GM12864 (cell line): ENCODE measurements around the gene KLHL8.

ENCODE experiments used
- DNase-seq: peaks from one replicate; pipeline ENCODE4 v3.0.0-alpha.2; 2011; ENCODE audit warnings: low read depth
- H3K4me3 ChIP-seq: 2 replicates; pipeline ENCODE4 v1.5.1; 2011; ENCODE audit warnings: mild to moderate bottlenecking, low read depth, low read length, control low read depth
- TF ChIP-seq, protein P1 (sequence below): IDR thresholded peaks from 2 replicates; pipeline ENCODE4 v1.5.1; 2011; ENCODE audit warnings: low read depth, mild to moderate bottlenecking, moderate library complexity, low read length, control low read depth, inconsistent platforms; ENCODE audit errors: missing control alignments

The KLHL8 gene

DNA sequence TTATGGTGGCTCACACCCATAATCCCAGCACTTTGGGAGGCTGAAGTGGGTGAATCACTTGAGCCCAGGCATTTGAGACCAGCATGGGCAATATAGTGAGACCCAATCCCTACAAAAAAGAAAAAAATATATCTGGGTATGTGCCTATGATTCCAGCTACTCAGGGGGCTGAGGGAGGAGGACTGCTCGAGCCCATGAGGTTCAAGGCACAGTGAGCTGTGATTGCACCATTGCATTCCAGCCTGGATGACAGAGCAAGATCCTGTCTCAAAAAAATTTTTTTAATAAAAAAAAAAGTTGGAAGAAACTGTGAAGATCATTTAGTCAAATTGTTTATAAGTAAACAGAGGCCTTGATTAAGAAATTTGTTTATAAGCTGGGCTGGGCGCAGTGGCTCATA lies 39.7 kb downstream of the KLHL8 start:
- TF ChIP-seq, protein P1, sequence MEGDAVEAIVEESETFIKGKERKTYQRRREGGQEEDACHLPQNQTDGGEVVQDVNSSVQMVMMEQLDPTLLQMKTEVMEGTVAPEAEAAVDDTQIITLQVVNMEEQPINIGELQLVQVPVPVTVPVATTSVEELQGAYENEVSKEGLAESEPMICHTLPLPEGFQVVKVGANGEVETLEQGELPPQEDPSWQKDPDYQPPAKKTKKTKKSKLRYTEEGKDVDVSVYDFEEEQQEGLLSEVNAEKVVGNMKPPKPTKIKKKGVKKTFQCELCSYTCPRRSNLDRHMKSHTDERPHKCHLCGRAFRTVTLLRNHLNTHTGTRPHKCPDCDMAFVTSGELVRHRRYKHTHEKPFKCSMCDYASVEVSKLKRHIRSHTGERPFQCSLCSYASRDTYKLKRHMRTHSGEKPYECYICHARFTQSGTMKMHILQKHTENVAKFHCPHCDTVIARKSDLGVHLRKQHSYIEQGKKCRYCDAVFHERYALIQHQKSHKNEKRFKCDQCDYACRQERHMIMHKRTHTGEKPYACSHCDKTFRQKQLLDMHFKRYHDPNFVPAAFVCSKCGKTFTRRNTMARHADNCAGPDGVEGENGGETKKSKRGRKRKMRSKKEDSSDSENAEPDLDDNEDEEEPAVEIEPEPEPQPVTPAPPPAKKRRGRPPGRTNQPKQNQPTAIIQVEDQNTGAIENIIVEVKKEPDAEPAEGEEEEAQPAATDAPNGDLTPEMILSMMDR, result no peak
- no peak for DNase-seq

DNA sequence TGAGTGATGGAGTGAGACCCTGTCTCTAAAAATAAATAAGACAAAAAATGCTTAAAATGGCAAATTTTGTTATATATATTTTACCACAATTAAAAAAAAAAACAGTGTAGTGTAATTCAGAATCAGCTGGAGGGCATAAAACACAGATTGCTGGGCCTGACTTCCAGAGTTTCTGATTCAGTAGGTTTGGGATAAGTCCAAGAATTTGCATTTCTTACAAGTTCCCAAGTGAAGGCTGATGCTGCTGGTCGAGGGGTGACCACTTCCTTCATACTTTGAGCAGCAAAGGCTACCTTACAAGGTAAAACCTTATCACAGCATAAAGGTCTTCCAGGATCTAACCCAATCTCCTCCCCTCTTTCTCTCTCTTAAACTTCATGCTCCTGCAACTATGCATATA lies 40.7 kb downstream of the KLHL8 start:
- no peak overlapping the region for H3K4me3 ChIP-seq
- TF ChIP-seq, protein P1, result no peak
- no peak for DNase-seq

More for the DNA sequence above, 39.7 kb downstream of the KLHL8 start:
- H3K4me3 ChIP-seq, result no peak overlapping the region

DNA sequence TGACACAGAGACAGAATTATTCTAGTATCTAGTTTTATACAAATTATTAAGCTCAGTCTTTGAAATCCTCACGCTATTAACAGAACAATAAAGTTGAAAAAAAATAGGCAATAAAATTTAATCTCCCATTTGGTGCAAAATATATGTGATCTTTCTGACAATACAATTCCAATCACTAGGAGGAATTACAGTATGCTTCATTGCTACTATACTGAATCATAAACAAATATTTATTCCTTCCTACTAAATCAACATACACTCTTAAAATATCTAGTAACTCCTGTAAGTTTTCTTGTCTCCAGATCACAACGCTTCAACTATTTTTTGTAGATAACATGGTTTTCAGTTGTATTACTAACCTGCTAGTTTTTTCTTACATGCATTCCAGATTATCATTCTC lies 45.7 kb downstream of the KLHL8 start:
- TF ChIP-seq, protein P1, result no peak
- no peak for DNase-seq
- no peak overlapping the region for H3K4me3 ChIP-seq

DNA sequence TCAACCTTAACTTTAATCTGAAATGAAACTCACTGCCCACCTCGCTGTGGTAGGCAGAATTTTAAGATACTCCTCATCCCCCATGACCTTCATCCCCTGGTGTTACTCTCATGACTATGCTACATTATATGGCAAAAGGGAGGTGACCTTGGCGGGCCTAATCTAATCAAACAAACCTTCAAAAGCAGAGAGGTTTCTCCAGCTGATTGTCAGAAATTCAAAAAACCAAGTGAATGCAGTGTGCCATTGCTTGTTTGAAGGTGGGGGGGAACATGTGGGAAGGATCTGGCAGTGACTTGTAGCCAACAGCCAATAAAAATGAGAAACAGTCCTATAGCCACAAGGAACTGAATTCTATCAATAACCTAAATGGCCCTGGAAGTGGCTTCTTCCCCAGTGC lies 48.5 kb downstream of the KLHL8 start:
- TF ChIP-seq, protein P1, result no peak
- no peak overlapping the region for H3K4me3 ChIP-seq
- DNase-seq, result no peak

DNA sequence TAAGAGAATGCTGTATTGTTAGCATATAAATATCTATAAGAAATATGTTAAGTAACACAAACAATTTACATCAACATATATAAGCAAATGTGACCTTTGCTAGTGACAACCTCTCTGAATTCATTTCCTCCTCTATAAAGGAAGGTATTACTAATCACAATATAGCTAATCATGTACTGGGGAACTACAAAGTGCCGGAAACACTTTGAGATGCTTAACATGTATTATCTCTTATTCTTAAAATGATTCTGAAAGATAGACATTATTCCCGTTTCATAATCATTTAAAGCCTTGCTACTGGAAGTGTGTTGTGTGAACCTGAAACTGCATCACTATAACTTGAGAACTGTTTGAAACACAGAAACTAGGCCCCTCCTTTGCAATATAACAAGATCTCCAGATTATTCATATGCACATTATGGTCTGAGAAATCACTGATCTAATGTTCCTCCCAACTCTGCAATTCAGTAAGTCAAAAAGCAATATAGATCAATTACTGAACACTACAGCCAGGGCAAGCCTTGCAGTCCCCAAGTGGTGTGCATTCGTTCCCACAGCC lies 54.0 kb downstream of the KLHL8 start:
- H3K4me3 ChIP-seq, result no peak overlapping the region
- DNase-seq, result no peak
- TF ChIP-seq, protein P1, result no peak

DNA sequence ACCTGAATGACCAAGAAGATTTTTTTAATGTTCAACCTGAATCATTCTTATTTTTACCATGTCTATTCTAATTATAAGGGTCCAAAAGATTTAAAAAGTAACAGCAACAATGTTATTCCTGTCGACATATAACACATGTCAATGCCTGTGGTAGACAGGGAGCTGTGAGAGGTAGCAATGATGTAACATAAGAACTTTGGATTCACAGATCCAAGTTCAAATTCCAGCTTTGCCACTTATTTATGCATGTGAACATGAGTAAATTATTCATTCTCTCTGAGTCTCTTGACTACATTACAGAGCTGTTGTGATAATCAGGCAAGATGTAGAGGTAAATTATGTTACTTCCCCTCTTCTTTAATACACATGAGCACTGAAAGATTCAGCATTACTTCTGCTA lies 54.5 kb downstream of the KLHL8 start:
- TF ChIP-seq, protein P1, result no peak
- no peak overlapping the region for H3K4me3 ChIP-seq
- DNase-seq, result no peak
